OCI-LY1 (cell line): ENCODE measurements around the gene ANKRD33.

ENCODE experiments used
- H2AFZ ChIP-seq: fragments of 200-600 bp; sonication (generic), shearing (Covaris generic); 2 replicates; pipeline ENCODE4 v1.6.0; 2014; ENCODE audit warnings: antibody characterized with exemption, mild to moderate bottlenecking, low read length
- H3F3A ChIP-seq: fragments of 200-600 bp; sonication (generic), shearing (Covaris generic); 2 replicates; pipeline ENCODE4 v1.6.0; 2014; ENCODE audit warnings: mild to moderate bottlenecking, antibody characterized with exemption, low read length, moderate library complexity; ENCODE audit not compliant: insufficient read depth
- H3K27ac ChIP-seq: fragments of 200-600 bp; sonication (generic); 2 replicates; pipeline ENCODE4 v1.5.1; 2014; ENCODE audit warnings: low read length, mixed run types, mild to moderate bottlenecking, low read depth; ENCODE audit not compliant: poor library complexity, severe bottlenecking
- H3K27me3 ChIP-seq: fragments of 200-600 bp; sonication (generic); 2 replicates; pipeline ENCODE4 v1.6.0; 2014; ENCODE audit warnings: antibody characterized with exemption, mild to moderate bottlenecking, low read length, moderate library complexity; ENCODE audit not compliant: insufficient read depth
- H3K36me3 ChIP-seq: fragments of 200-600 bp; sonication (generic); 2 replicates; pipeline ENCODE4 v1.6.1; 2014; ENCODE audit warnings: mild to moderate bottlenecking, antibody characterized with exemption, low read length, moderate library complexity, mixed read lengths; ENCODE audit not compliant: insufficient read depth
- H3K4me1 ChIP-seq: fragments of 200-600 bp; sonication (generic); 2 replicates; pipeline ENCODE4 v1.5.1; 2014; ENCODE audit warnings: mild to moderate bottlenecking, low read length, moderate library complexity; ENCODE audit not compliant: insufficient read depth, severe bottlenecking
- H3K4me2 ChIP-seq: fragments of 200-600 bp; sonication (generic), shearing (Covaris generic); 2 replicates; pipeline ENCODE4 v1.6.1; 2014; ENCODE audit warnings: low read length
- H3K4me3 ChIP-seq: fragments of 200-600 bp; sonication (generic); 2 replicates; pipeline ENCODE4 v1.5.1; 2014; ENCODE audit warnings: low read length, low read depth, mild to moderate bottlenecking, mixed read lengths; ENCODE audit not compliant: poor library complexity, severe bottlenecking
- H3K79me2 ChIP-seq: fragments of 200-600 bp; shearing (Covaris generic); 2 replicates; pipeline ENCODE4 v1.6.1; 2016; ENCODE audit warnings: mixed run types, low read length, mixed read lengths; ENCODE audit not compliant: insufficient read depth
- H3K9ac ChIP-seq: fragments of 200-600 bp; sonication (generic), shearing (Covaris generic); 2 replicates; pipeline ENCODE4 v1.6.1; 2014; ENCODE audit warnings: mild to moderate bottlenecking, low read length, mixed read lengths
- H3K9me2 ChIP-seq: fragments of 200-600 bp; sonication (generic), shearing (Covaris generic); 2 replicates; pipeline ENCODE4 v1.6.1; 2014; ENCODE audit warnings: low read depth, mild to moderate bottlenecking, low read length, mixed read lengths
- H3K9me3 ChIP-seq: fragments of 200-600 bp; shearing (Covaris generic); 2 replicates; pipeline ENCODE4 v1.6.1; 2014; ENCODE audit warnings: low read length, mixed read lengths
- H4K20me1 ChIP-seq: fragments of 200-600 bp; sonication (generic), shearing (Covaris generic); 2 replicates; pipeline ENCODE4 v1.6.0; 2016; ENCODE audit warnings: mild to moderate bottlenecking, low read length; ENCODE audit not compliant: insufficient read depth
- EZH2 ChIP-seq: fragments of 200-600 bp; sonication (generic), shearing (Covaris generic); IDR thresholded peaks from 2 replicates; pipeline ENCODE4 v1.8.0; 2017; ENCODE audit warnings: borderline replicate concordance, mixed run types, mild to moderate bottlenecking, antibody characterized with exemption, low read length, moderate library complexity, mixed read lengths
- TF ChIP-seq, protein P1 (sequence below): fragments of 200-600 bp; sonication (generic), shearing (Covaris generic); IDR thresholded peaks from 2 replicates; pipeline ENCODE4 v1.5.1; 2017; ENCODE audit warnings: mild to moderate bottlenecking, antibody characterized with exemption, low read length, moderate library complexity, mixed read lengths

Gene ANKRD33

GRCh38 chr12:51905471-51906429, 17.8 kb downstream of the ANKRD33 start:
- Histone ChIP-seq H3K4me2 (no peak overlapping the region), H3K79me2 (no peaks in the 10 kb centered on the region), H3K9me2 (no peaks in the 10 kb centered on the region), H3F3A (no peaks in the 10 kb centered on the region), H3K4me1 (no peaks in the 10 kb centered on the region), H2AFZ (no peak overlapping the region), H4K20me1 (no peaks in the 10 kb centered on the region), H3K9me3 (no peaks in the 10 kb centered on the region), H3K27me3 (peaks cover 4% of the 10 kb centered on the region; the same call in 1 of the 2 replicates), H3K4me3 (no peak overlapping the region), H3K9ac (no peak overlapping the region), H3K36me3 (no peaks in the 10 kb centered on the region), H3K27ac (no peak overlapping the region)
- TF ChIP-seq, protein P1, sequence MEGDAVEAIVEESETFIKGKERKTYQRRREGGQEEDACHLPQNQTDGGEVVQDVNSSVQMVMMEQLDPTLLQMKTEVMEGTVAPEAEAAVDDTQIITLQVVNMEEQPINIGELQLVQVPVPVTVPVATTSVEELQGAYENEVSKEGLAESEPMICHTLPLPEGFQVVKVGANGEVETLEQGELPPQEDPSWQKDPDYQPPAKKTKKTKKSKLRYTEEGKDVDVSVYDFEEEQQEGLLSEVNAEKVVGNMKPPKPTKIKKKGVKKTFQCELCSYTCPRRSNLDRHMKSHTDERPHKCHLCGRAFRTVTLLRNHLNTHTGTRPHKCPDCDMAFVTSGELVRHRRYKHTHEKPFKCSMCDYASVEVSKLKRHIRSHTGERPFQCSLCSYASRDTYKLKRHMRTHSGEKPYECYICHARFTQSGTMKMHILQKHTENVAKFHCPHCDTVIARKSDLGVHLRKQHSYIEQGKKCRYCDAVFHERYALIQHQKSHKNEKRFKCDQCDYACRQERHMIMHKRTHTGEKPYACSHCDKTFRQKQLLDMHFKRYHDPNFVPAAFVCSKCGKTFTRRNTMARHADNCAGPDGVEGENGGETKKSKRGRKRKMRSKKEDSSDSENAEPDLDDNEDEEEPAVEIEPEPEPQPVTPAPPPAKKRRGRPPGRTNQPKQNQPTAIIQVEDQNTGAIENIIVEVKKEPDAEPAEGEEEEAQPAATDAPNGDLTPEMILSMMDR, result no peak
- TF ChIP-seq EZH2, result no peak

DNA sequence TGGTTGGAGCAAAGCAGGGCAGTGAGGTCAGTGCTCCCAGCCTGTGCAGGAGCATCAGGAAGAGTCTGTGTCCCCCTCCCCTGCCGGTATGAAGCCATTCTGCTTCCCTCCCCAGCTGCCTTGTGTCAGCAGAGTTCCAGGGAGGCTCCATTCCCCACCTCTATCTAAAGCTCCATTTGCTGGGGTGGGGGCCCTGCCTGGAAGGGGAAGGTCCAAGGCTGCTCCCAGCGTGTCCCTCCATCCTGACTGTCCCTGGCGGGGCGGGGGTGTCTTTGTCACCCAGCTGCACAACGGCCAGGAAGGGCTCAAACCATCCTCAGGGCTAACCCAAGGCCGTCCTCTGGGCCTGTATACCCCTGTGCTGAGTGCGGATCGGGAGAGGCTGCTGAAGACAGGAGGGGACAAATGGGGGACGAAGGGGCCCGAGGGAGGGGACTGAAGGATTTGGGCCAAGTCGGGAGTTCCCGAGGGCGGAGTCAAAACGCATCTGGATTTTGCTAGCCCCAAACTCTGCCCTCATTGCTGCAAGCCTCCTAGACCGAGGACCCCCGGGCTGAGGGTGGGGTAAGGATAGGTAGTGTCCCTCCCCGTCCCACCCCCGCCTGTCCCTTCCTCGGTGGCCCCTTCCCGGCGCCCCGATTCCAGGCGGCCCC, 18.7 kb downstream of the ANKRD33 start:
- TF ChIP-seq EZH2, result no peak
- TF ChIP-seq, protein P1, result no peak
- Histone ChIP-seq H3K27ac (no peak overlapping the region), H3F3A (no peaks in the 10 kb centered on the region), H3K79me2 (no peaks in the 10 kb centered on the region), H3K27me3 (peaks cover 4% of the 10 kb centered on the region; the same call in 1 of the 2 replicates), H2AFZ (no peak overlapping the region), H3K9ac (no peak overlapping the region), H3K4me1 (no peaks in the 10 kb centered on the region), H4K20me1 (no peaks in the 10 kb centered on the region), H3K9me3 (no peaks in the 10 kb centered on the region), H3K9me2 (no peaks in the 10 kb centered on the region), H3K4me2 (no peak overlapping the region), H3K4me3 (no peak overlapping the region), H3K36me3 (no peaks in the 10 kb centered on the region)

DNA sequence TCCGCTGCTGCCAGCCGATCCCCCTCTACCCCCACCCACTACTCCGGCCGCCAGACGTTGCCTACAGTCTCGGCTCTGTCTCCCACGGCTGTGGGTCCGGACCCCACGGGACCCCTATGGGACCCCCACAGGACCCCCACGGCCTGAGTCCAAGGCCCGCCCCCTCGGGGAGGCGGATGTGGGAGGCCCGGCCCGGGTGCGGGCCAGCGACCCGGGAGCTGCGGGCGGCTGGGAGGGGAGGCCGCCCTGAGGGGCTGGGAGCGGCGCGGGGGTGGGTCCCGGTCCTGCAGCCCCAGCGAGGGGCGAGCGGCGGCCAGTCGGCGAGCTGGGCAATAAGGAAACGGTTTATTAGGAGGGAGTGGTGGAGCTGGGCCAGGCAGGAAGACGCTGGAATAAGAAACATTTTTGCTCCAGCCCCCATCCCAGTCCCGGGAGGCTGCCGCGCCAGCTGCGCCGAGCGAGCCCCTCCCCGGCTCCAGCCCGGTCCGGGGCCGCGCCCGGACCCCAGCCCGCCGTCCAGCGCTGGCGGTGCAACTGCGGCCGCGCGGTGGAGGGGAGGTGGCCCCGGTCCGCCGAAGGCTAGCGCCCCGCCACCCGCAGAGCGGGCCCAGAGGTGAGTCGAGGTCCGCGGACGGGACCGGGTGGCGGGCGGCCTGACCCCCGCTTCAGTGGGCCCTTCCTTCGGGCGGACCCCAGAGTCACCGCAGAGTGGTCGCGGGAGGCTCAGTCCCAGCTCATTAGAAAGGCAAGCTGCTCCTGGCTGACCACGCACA, 19.4 kb downstream of the ANKRD33 start, which contains the start of gene ACVRL1:
Gene ACVRL1 (plus strand): TSS at position 422 of the 773 bp plus-strand sequence. CDS start 4,971 bp downstream, outside the sequence.
- no peaks in the 10 kb centered on the region for H3K4me1 ChIP-seq
- H3K36me3 ChIP-seq, result no peaks in the 10 kb centered on the region
- TF ChIP-seq, protein P1, result no peak
- no peak for TF ChIP-seq EZH2
- peaks cover 4% of the 10 kb centered on the region; the same call in 1 of the 2 replicates for H3K27me3 ChIP-seq
- H4K20me1 ChIP-seq, result no peaks in the 10 kb centered on the region
- no peaks in the 10 kb centered on the region for H3K9me2 ChIP-seq
- no peak within 1 kb of the TSS for H3K4me3 ChIP-seq
- H3K4me2 ChIP-seq, result no peak within 1 kb of the TSS
- no peaks in the 10 kb centered on the region for H3K79me2 ChIP-seq
- H2AFZ ChIP-seq, result no peak within 1 kb of the TSS
- H3K27ac ChIP-seq, result no peak within 1 kb of the TSS
- no peaks in the 10 kb centered on the region for H3F3A ChIP-seq
- no peak within 1 kb of the TSS for H3K9ac ChIP-seq
- H3K9me3 ChIP-seq, result no peaks in the 10 kb centered on the region
